Epithelial cell of prostate (primary cell): ENCODE data around the gene STK32B.
"Not testable (repeated sequence)": the region's sequence is repeated elsewhere in the genome, so short reads cannot be mapped to it uniquely, and the experiment has no call there.

Source experiments
- DNase-seq: peaks from one replicate; pipeline ENCODE4 v3.0.0-alpha.2; 2011; ENCODE audit warnings: low read depth, low spot score
- H3K27ac ChIP-seq: fragments of 450-650 bp; 2 replicates; pipeline ENCODE4 v1.5.1; 2017; ENCODE audit warnings: mild to moderate bottlenecking

Gene STK32B

DNA sequence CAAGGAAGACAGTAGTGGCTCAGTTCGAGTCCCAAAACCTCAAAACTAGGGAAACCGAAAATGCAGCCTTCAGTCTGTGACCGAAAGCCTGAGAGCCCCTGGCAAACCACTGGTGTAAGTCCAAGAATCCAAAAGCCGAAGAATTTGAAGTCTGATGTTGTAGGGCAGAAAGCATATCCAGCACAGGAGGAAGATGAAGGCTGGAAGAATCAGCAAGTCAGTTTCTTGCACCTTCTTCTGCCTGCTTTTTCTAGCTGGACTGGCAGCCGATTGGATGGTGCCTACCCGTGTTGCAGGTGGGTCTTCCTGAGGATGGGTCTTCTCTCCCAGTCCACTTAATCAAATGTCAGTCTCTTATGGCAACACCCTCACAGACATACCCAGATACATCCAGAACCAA lies 95.0 kb downstream of the STK32B start:
- DNase-seq = no peak
- no peak overlapping the region for H3K27ac ChIP-seq

DNA sequence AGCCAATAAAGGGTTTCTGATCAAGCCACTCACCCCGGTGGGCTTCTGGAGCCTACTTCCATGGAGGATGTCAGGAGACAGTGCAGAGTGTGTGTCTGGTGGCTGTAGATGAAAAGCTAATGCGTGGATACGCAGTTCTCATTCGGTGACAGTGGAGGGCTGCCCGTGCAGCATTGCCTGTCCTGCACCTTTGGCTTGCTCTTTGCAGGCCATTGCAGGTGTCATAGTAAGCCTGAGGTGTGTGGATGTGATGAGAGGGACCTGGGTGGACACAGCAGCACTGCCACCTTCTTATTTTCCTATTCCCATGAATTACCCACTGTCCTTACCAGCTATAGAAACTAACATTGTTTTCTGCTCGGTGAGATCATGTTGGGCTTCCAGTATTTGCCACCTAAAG lies 101.2 kb downstream of the STK32B start:
- H3K27ac ChIP-seq = no peak overlapping the region
- no peak for DNase-seq

DNA sequence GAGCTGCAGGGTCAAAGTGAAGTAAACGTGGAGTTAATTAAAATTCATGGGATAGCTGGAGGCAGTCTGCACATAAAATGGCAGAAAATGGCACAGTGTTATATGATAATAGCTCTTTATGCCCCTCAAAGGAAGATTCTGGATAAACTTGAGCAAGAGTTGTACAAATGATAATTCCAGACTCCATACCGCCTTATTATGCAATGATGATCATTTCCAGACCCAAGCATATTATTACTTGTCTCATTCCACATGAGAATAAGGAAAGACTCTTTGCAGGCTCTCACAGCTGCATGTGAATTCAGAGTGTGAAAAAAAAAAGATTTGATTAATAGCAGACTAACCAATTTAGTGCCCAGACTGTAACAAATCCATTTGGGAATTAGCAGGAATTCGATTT lies 105.4 kb downstream of the STK32B start:
- DNase-seq = no peak

DNA sequence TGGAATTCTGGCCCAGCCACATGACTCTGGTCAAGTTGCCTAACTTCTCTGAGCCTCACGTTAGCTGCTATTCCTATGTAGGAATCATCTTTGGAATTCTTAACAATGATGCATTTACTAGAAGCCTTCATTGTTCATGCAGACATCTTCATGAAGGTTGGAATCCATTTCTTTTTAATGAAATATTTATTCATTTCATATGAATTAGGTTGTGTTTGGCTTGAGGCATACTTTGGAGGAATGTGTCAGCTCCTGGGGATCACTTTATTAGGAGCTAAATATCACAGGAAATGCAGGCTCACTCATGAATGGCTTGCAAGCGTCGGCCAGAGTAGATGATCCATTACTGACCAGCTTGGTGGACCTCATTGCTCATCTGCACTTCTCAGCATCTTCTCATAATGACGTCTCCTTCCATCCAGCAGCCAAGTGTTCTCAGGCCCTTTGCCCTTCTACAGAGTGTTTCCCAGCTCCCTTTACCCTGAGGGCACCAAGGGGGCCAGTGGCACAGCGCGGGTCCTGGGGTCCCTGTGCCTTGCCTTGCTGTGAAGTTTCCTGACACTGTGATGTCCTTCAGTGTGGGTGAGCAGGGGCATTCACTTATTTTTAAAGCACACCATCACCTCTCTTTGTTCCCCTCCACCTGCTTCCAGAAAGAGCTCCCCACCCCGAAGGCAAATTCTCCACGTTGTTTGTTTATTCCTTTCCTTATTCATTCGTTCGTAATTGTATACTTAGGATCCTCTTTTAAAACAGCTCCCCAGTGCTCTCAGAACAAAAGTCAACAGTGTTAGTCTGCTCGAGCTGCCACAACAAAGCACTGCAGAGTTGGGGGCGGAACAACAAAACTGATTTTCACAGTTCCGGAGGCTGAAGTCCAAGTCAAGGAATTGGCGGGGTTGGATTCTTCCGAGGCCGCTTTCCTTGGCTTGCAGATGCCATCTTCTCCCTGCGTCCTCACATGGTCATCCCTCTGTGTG lies 106.8 kb downstream of the STK32B start:
- no peak for DNase-seq
- no peak overlapping the region for H3K27ac ChIP-seq

More for the DNA sequence above, 105.4 kb downstream of the STK32B start:
- no peak overlapping the region for H3K27ac ChIP-seq

DNA sequence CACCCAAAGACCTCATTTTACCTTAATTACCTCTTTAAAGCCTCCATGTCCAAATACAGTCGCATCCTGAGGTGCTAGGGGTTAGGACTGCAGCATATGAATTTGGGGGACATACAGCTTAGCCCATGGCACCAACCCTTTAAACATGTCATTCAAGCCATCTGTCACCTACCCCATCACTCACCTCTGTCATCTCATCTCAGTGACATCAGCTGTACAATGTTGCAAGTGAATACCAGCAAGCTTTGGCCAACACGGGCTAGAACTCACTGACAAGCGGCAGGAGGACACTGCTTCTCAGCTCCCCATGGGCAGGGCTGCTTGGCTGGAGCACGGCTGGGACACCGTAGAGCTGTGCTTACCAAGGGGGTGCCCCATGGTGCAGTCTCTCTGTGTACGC lies 107.5 kb downstream of the STK32B start:
- DNase-seq = no peak
- no peak overlapping the region for H3K27ac ChIP-seq

DNA sequence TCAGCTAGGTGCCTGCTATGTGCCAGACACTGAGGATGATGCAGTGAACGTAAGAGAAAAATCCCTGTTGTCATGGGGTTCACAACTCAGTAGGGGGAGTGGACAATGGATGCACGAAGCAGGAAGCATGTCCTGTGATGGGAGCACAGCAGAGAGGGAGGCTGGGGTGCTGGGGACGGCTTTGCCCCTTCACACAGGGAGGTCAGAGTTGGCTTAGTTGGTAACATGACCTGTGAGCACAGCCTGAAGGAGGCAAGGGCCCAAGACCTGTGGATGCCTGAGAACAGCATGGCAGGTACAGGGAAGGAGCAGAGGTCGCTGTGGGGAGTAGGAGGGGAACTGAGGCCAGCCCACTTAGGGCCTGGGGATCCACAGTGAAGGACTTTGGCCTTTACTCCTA lies 109.4 kb downstream of the STK32B start:
- no peak overlapping the region for H3K27ac ChIP-seq
- DNase-seq = no peak

DNA sequence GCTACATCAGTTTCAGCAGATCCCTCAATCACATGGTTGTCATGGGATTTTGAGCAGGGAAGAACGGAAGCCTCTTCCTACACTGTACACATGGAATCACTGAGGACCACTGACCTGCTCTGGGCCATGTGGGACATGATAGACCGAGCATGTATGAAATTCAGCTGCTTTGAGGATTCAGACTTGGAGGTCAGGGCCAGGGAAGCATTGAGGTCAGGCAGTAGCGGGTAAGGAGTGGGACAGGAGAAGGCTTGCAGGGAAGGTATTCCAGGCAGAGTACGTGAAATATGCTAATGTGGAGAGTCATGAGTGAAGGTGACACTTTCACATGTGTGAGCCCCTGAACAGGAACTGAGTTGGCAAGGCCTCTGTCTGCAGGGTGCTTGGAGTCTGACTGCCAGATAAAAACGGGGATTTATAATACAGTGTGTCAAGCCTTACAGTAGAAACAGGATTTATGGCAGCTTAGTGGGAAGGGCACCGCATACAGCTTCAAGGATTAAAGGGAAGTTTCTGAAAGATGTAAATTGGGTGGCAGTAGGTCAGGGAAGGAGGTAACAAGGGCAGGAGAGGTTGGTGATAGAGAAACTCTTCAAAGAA lies 111.7 kb downstream of the STK32B start:
- DNase-seq = no peak

DNA sequence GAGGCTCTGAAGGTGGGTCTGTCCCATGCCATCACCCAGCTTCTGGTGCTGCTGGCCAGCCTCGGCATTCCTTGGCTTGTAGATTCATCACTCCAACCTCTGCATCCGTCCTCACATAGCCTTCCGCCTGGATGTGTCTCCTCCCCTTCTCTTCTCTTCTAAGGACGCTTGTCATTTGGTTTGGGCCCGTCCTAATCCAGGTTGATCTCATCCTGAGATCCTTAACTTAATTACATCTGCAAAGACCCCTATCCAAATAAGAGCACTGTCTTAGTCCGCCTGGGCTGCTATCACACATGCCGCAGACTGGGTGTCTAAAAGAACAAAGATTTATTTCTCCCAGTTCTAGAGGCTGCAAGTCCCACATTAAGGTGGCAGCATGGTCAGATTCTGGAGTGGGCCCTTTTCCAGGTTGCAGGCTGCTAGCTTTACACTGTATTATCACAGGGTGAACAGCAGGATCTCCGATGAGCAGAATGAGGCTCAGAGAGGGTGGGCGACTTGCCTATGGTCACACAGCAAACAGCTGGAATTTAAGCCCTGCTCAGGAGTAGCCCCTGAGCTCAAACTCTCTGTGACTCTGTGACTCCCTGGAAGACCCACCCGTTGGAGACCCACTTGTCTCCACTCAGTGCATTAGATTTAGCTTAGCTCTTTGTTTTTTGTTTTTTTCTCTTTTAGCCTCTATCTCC lies 113.1 kb downstream of the STK32B start:
- no peak for DNase-seq
- H3K27ac ChIP-seq = no peak overlapping the region

More for the DNA sequence above, 111.7 kb downstream of the STK32B start:
- H3K27ac ChIP-seq = no peak overlapping the region

DNA sequence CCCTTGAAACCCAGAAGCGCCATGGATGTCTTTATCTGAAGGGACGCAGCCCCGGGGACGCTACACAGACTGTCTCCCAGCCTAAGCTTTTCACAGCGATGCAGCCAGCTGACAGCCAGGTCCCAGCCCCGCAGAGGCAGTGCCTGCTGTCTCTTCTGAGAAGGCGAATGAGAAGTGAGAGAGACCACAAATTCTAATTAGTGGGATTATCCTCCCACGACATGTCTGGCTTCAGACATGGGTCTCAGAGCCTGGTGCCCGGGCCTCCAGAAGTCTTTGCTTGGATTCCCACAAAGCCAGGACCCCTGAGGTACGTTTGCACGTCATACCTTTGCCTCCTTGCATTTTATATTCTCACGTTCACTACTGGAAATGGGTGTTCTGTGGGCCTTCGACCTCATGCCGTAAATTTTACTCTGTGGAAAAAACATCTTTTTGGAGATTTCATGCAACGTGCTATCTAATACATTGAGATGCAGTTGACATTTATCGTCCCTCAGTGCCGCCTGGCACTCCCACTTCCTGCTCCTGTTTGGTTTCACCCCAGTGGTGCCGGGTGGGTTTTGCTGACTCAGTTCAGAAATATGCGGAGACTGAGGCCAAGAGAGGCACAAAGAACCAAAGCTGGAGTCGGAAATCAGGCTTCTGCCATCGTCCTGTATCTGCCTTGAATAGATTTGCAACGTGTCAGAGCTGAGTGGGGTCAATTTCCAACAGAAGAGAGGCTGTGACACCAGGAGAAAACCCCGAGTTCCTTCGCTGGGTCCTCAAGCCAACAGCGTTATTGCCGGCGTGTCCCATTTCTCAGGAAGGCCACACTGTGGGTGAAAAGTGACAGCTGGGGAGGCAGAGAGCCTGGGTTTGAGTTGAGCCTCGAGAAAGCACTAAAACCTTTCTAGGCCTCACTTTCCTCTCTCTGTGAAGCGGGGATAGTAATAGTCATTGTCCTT lies 114.4 kb downstream of the STK32B start:
- no peak for DNase-seq
- no peak overlapping the region for H3K27ac ChIP-seq

DNA sequence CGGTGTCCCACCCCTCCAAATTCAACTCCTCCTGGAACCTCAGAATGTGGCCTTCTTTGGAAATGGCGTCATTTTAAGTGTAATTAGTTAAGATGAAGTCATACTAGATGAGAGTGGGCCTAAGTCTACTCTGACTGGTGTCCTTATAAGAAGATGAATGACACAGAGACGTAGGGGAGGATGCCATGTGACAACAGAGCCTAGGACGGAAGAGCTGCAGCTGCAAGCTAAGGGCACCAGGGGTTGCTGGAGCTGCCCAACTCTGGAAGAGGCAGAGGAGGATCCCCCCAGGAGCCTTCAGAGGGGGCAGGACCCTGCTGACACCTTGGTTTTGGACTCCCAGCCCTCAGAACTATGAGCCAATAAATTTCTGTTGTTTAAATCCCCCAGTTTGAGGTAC lies 115.1 kb downstream of the STK32B start:
- DNase-seq = no peak
- no peak overlapping the region for H3K27ac ChIP-seq

DNA sequence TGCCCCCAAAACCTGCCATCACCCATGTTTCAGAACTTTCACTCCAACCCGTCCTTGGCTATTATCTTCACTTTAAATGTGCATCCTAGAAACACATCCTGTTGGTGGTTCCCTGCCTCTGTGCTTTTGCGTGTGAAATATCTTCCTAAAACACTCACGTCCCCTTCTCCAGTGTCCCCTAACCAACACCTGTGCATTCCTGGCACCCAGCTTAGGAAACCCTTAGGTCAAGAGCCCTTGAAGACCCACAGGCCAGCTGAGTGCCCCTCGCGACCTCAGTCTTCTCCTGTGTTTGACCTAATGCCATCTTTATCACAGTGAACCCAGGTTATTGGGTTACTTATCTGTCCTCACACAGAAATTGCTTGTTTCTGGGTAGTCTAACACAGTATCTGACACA lies 117.6 kb downstream of the STK32B start:
- H3K27ac ChIP-seq = no peak overlapping the region
- no peak for DNase-seq

DNA sequence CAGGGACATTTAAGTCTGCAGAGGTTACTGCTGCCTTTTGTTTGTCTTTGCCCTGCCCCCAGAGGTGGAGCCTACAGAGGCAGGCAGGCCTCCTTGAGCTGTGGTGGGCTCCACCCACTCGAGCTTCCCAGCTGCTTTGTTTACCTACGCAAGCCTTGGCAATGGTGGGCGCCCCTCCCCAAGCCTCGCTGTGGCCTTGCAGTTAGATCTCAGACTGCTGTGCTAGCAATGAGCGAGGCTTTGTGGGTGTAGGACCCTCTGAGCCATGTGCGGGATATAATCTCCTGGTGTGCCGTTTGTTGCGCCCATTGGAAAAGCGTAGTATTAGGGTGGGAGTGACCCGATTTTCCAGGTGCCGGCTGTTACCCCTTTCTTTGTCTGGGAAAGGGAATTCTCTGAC lies 124.6 kb downstream of the STK32B start:
- H3K27ac ChIP-seq, DNase-seq: not testable (repeated sequence)

DNA sequence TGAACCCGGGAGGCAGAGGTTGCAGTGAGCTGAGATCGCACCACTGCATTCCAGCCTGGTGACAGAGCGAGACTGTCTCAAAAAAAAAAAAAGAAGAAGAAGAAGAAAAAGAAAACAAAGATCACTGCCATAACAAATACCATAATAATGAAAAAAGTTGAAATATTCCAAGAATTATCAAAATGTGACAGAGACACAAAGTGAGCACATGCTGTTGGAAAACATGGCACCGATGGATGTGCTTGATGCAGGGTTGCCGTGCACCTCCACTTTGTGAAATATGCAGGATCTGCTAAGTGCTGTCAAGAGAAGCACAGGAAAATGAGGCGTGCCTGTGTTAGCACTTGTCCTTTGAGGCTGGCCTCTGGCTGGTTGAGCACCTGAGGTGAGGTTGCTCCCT lies 133.3 kb downstream of the STK32B start:
- DNase-seq = no peak
- H3K27ac ChIP-seq = no peak overlapping the region

DNA sequence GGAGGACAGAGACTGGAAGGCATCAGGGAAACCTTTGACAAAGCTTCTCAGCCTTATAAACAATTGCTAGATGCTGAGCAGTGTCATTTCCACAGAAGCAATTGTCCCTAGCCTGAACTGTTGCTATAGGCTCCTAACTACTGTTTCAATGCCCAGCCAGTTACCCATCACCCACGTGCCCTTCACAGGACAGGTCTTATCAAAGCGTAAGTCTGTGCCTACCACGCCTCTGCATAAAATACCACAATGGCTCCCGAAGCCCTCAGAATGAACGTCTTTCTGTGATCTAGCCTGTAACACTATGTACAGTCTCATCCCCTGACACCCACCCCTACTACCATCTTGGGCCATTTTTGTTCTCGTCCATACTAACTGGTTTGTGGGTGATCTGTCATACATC lies 134.3 kb downstream of the STK32B start:
- no peak overlapping the region for H3K27ac ChIP-seq
- no peak for DNase-seq

DNA sequence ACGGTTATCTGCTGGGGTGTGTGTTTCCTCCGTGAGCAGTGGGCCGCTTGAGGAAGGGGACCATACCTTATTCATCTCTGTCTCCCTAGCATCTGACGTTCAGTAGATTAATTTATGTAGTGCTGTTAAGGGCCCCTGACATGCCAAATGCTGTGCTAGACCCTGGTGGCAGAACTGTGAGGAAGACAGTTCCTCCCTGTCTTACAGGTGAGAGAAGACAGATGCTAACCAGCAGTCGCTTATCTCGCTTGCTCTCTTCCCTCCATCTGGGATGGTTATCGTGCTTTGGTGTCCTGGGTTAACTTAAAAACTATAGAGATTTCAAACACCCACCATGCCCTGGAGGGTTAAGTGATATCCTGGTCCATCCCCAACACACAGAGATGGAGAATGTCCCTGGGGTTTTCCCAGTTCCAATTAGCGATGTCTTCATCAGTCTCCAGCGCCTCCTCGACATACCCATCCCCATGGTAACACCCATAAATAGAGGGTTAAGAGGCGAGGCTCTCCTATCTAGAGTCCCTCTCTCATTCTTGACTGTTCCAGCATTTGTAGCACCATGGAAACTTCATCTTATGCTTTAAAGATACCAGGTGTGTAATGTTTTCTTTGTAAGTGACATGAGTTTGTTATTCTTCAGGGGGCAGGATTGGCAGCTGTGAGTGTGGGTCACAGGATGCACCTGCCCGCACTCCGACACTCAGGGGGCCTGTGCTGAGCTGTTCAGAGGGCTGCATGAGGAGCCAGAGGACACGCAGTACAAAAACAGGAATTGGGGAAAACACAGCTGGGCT lies 135.2 kb downstream of the STK32B start:
- DNase-seq = no peak
- H3K27ac ChIP-seq = no peak overlapping the region

DNA sequence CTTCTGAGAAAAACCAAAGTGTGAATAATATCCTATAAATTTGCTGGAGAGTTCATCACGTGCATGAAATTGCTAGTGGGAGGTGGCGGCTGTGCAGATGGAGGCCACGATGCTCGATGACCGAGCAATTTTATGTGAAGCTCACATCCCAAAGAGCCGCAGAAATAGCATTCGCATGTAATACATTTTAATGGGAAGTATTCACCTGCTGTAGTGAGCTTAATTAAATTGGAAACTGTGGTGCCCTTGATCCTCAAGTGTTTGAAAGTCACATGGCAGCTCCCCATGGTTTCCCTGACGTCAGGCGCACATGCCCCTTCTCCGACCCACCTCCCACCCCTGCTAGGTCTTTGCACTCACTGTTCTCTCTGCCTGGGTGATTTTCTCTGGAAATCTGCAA lies 136.8 kb downstream of the STK32B start:
- H3K27ac ChIP-seq = no peak overlapping the region

DNA sequence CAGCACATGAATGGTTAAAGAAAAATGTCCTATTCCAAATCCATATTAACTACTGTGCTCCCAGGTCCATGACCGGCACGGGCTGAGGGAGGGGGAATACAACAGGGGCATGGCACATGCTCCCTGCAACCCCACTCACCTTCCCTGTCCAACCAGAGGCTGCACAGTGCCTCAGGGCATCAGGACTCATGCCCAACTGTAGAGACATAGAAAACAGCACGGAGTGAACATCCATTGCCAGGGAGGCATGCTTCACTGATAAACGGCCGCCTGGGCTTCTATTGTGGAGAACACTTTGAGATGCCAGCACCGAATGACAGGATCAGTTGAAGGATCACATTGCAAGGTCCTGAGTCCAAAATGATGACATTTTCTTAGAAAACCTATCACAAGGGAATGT lies 140.6 kb downstream of the STK32B start:
- no peak overlapping the region for H3K27ac ChIP-seq
- DNase-seq = no peak

More for the DNA sequence above, 136.8 kb downstream of the STK32B start:
- DNase-seq = no peak

DNA sequence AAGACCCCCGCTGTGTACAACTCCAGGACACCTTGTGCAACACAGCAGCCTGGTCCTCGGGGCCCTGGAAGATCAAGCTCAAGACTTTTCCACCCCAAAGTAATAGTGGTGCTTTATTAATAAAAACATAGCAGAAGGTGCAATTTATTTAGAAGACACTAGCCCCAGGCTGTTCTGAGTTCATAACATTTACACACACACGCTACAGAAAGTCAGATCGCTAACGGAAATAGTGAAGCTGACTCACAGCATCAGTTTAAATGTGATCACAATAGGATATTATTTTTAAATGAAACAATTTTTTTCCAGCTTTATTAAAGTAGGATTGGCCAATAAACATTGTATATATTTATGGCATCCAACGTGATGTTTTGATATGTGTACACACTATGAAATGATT lies 141.0 kb downstream of the STK32B start:
- no peak overlapping the region for H3K27ac ChIP-seq
- DNase-seq = no peak

DNA sequence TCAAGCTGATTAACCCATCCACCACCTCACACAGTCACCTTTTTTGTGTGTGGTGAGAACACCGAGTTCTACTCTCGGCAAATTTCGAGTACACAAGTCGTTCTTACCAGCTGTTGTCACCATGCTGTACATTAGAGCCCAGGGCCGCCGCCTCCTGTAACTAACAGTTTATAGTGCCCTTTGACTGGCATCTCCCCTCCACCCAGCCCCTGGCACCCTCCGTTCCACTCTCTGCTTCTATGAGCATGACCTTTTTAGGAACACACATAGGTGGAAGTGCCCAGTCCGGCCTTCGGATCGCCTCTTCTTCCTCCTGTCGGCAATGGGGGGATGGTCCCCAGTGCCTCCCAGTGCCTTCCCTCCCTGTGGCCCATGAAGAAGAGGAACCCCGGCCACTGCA lies 141.4 kb downstream of the STK32B start:
- no peak overlapping the region for H3K27ac ChIP-seq
- no peak for DNase-seq
